Colonic mucosa (tissue), 4 donors: ENCODE data around the gene ZNF792. TPM values are rescaled to one million over a fixed set of nuclear protein-coding genes. Genes with fewer than 3 reads are reported as not detected.

Experiments used
- DNase-seq: peaks from one replicate; pipeline ENCODE4 v3.0.0-alpha.2; 2020
- H3K27ac ChIP-seq: fragments of 200-600 bp; one replicate; pipeline ENCODE4 v1.8.0; 2021
- H3K27me3 ChIP-seq: fragments of 200-600 bp; one replicate; pipeline ENCODE4 v1.8.0; 2021
- H3K36me3 ChIP-seq: fragments of 200-600 bp; one replicate; pipeline ENCODE4 v1.8.0; 2021
- H3K4me1 ChIP-seq: fragments of 200-600 bp; one replicate; pipeline ENCODE4 v1.8.0; 2021; ENCODE audit warnings: mild to moderate bottlenecking
- H3K4me3 ChIP-seq: fragments of 200-600 bp; one replicate; pipeline ENCODE4 v1.8.0; 2021
- H3K9ac ChIP-seq, 2 donors: one replicate each; pipeline ENCODE4 v1.7.0; 2013; ENCODE audit warnings: control low read depth in 2 of 2, low read depth in 2 of 2, low read length in 2 of 2
- H3K9me3 ChIP-seq: fragments of 200-600 bp; one replicate; pipeline ENCODE4 v1.8.0; 2021
- intact Hi-C: fragments of 100-400 bp; cut with DNase I; formaldehyde crosslinking; loops from one replicate; pipeline ENCODE4 v1.14.1; 2022
- total RNA-seq, 2 donors: library from RNA; stranded (reverse); fragmentation: NEBNext Ultra II Directional in 1 of 2; extraction: Animal tissue kit (Norgen Biotek cat#: 25700) in 1 of 2; gene quantifications; one replicate each; pipeline ENCODE4 v1.2.1, GENCODE V29; 2021
- TF ChIP-seq, protein P1 (sequence below): fragments of 200-600 bp; IDR thresholded peaks from one replicate; pipeline ENCODE4 v1.8.0; 2022; ENCODE audit warnings: antibody characterized with exemption, mild to moderate bottlenecking
- donor health status: healthy.
- donor health status: DM: no; HTN: no; CAD: no.
- donor health status: DM: no; HTN: no; CAD: no.

Gene ZNF792
- 1 to 10 TPM; 6.7 to 8.1 TPM for total RNA-seq

GRCh38 chr19:34963573-34964406 lies at the start of gene ZNF792:
Gene ZNF792, minus strand, starts transcription at chr19:34964229. Its CDS starts 567 bp downstream, at chr19:34963662.
- DNase-seq: peak; percentile 84
- Histone ChIP-seq H3K27me3 (no peaks in the 10 kb centered on the region), H3K36me3 (peaks cover 19% of the 10 kb centered on the region), H3K9me3 (peaks cover 6% of the 10 kb centered on the region), H3K4me1 (no peaks in the 10 kb centered on the region), H3K9ac (peak within 1 kb of the TSS; percentile 80 to 93), H3K4me3 (peak within 1 kb of the TSS; percentile 99), H3K27ac (peak within 1 kb of the TSS; percentile 74)
- intact Hi-C loops: no loop called here
- TF ChIP-seq, protein P1, sequence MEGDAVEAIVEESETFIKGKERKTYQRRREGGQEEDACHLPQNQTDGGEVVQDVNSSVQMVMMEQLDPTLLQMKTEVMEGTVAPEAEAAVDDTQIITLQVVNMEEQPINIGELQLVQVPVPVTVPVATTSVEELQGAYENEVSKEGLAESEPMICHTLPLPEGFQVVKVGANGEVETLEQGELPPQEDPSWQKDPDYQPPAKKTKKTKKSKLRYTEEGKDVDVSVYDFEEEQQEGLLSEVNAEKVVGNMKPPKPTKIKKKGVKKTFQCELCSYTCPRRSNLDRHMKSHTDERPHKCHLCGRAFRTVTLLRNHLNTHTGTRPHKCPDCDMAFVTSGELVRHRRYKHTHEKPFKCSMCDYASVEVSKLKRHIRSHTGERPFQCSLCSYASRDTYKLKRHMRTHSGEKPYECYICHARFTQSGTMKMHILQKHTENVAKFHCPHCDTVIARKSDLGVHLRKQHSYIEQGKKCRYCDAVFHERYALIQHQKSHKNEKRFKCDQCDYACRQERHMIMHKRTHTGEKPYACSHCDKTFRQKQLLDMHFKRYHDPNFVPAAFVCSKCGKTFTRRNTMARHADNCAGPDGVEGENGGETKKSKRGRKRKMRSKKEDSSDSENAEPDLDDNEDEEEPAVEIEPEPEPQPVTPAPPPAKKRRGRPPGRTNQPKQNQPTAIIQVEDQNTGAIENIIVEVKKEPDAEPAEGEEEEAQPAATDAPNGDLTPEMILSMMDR: no peak

GRCh38 chr19:35013041-35013819 lies 49.2 kb upstream of the ZNF792 start:
- TF ChIP-seq, protein P1: peak; percentile 99
- peak overlapping the region; percentile 7 to 46 for H3K9ac ChIP-seq
- H3K4me3 ChIP-seq: no peak overlapping the region
- no peak overlapping the region for H3K27ac ChIP-seq
- DNase-seq: peak; percentile 78
- H3K9me3 ChIP-seq: no peaks in the 10 kb centered on the region
- no peaks in the 10 kb centered on the region for H3K27me3 ChIP-seq
- no peaks in the 10 kb centered on the region for H3K4me1 ChIP-seq
- intact Hi-C loops: loop anchor here (1.0 kb wide), 1 partner anchor 41 kb away; no protein-coding TSS in a partner anchor
- H3K36me3 ChIP-seq: no peaks in the 10 kb centered on the region

DNA sequence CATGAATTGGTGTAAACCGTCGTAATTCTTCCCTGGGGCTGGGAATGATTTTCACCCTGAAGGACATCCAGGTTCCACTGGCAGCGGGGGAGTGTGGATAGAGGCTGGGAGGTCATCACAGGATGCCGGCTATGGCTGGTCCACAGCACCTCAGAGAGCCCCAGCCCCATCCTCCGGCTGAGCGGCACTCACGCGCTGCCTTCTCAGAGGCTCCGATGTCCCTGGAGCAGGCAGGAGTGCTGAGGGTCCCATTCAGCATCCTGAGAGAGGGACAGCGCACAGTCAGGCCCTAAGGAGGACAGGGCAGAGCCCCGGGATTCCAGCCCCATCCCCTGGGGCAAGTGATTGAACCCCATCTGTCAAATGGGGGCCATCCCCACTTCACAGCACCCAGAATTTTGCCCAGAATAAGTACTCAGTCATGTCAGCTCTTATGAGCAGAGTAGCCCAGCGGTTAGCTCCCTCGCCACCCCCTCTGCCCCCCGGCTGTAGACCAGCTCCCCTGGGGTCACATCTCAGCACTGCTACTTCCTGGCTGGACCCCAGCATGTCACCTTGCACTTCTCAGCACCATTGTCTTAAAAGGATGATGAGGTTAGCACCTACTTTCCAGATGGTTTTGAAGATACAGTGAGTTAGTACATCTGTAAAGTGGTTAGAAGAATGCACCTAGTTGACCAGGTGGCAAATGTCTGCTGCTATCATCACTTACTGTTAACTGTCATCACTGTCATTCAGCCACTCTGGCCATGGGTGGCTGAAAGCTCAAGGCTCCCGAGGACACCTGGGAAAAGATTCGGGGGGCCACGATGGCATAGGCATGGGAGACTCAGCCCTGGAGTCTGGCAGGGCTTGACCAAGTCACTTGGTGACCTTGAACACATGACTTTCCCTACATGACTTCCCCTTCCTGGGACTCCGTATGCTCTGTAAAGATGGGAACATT lies 48.0 kb upstream of the ZNF792 start:
- TF ChIP-seq, protein P1: no peak
- Histone ChIP-seq H3K4me1 (no peaks in the 10 kb centered on the region), H3K36me3 (no peaks in the 10 kb centered on the region), H3K27ac (no peak overlapping the region), H3K9ac (no peak overlapping the region), H3K27me3 (no peaks in the 10 kb centered on the region), H3K4me3 (no peak overlapping the region), H3K9me3 (no peaks in the 10 kb centered on the region)
- DNase-seq: no peak
- intact Hi-C loops: no loop called here

DNA sequence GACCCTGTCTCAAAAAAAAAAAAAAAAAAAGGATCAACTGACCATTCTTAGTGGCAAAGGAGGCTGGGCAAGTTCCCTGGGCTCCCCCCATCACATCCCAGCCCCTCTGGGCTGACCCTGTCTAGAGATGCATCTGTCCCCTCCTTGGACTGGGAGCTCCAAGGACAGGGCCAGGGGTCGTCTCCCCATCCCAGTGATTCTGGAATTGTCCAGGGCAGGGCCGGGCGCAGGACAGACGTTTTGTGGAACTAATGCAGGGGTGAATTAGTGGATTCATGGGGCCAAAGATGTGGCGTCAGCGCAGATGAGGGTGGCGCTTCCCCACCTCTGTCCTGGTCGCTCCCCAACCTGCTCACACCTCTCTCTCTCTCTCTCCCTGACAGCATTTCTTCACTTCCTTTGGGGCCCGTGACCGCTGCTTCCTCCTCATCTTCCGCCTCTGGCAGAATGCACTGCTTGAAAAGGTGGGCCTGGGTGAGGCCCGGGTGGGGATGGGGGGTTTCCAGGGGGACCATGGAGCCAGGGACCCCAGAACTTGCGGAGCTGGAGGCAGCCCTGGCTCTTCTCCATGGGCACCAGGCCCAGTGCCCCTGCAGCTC lies 47.2 kb upstream of the ZNF792 start:
- intact Hi-C loops: no loop called here
- Histone ChIP-seq H3K4me3 (no peak overlapping the region), H3K36me3 (no peaks in the 10 kb centered on the region), H3K9me3 (no peaks in the 10 kb centered on the region), H3K27ac (no peak overlapping the region), H3K9ac (no peak overlapping the region), H3K27me3 (no peaks in the 10 kb centered on the region), H3K4me1 (no peaks in the 10 kb centered on the region)
- DNase-seq: no peak
- TF ChIP-seq, protein P1: no peak
